Epidermal melanocyte (primary cell): ENCODE measurements around the gene ZNF311.

ENCODE experiments used
- DNase-seq: peaks from one replicate; pipeline ENCODE4 v3.0.0; 2011; ENCODE audit warnings: low spot score; ENCODE audit not compliant: insufficient read length

ZNF311 gene

GRCh38 chr6:29005183-29005885, at the start of gene ZNF311:
Gene ZNF311 (minus strand): TSS chr6:29005315. CDS start chr6:29003954, 1,361 bp downstream.
- peak; percentile 83 for DNase-seq

- no peak for DNase-seq
Measured at GRCh38 chr6:29051680-29052079, 46.6 kb upstream of the ZNF311 start.

GRCh38 chr6:29045075-29045474, 40.0 kb upstream of the ZNF311 start, which contains the start of gene OR2W1:
Gene OR2W1 (minus strand): TSS chr6:29045175. CDS start chr6:29045175, 0 bp downstream.
- DNase-seq = no peak

GRCh38 chr6:29035951-29036350, 30.8 kb upstream of the ZNF311 start:
- no peak for DNase-seq

- DNase-seq = no peak
Measured at GRCh38 chr6:29028821-29029220, 23.7 kb upstream of the ZNF311 start.

GRCh38 chr6:29025927-29026585, 20.9 kb upstream of the ZNF311 start:
- DNase-seq = no peak

GRCh38 chr6:29021434-29021833, 16.3 kb upstream of the ZNF311 start:
- no peak for DNase-seq

GRCh38 chr6:29019629-29020028, 14.5 kb upstream of the ZNF311 start:
- no peak for DNase-seq

- DNase-seq = no peak
Measured at GRCh38 chr6:29017428-29017802, 12.3 kb upstream of the ZNF311 start.

GRCh38 chr6:29016559-29017427, 11.7 kb upstream of the ZNF311 start:
- no peak for DNase-seq

- no peak for DNase-seq
Measured at GRCh38 chr6:29014729-29015608, 9.9 kb upstream of the ZNF311 start.

- DNase-seq = peak; percentile 53
Measured at GRCh38 chr6:29011276-29011734, 6.2 kb upstream of the ZNF311 start.

GRCh38 chr6:29009358-29009757, 4.2 kb upstream of the ZNF311 start:
- no peak for DNase-seq

GRCh38 chr6:29008089-29008488, 3.0 kb upstream of the ZNF311 start:
- no peak for DNase-seq

GRCh38 chr6:28996844-28997510, 8.1 kb downstream of the ZNF311 start:
- no peak for DNase-seq

- DNase-seq = no peak
Measured at GRCh38 chr6:28995093-28995650, 9.9 kb downstream of the ZNF311 start.

- no peak for DNase-seq
Measured at GRCh38 chr6:28988536-28989311, 16.4 kb downstream of the ZNF311 start.

- DNase-seq = peak; percentile 92
Measured at GRCh38 chr6:28985462-28986164, 19.5 kb downstream of the ZNF311 start.

GRCh38 chr6:28983838-28984237, 21.3 kb downstream of the ZNF311 start:
- DNase-seq = no peak
